GM23338 (cell line): ENCODE results near the gene MATN1. TPM values are rescaled to one million over a fixed set of nuclear protein-coding genes. Genes with fewer than 3 reads are reported as not detected.

Experiments used
- ATAC-seq: fragments of 200-7000 bp; cut with Tn5 transposase; 3 replicates; pipeline ENCODE4 v1.9.1; 2020
- DNase-seq: peaks from one replicate; pipeline ENCODE4 v3.0.0-alpha.2; 2015; ENCODE audit warnings: low spot score
- H2AFZ ChIP-seq: fragments of 200-600 bp; sonication (generic); 2 replicates; pipeline ENCODE4 v1.8.0; 2016; ENCODE audit warnings: antibody characterized with exemption, mild to moderate bottlenecking, moderate library complexity
- H3F3A ChIP-seq: fragments of 200-600 bp; sonication (generic); replicated peaks from 2 replicates; pipeline ENCODE4 v1.8.0; 2017; ENCODE audit warnings: antibody characterized with exemption, mixed run types, low read depth
- H3K27ac ChIP-seq: fragments of 200-600 bp; sonication (generic); 2 replicates; pipeline ENCODE4 v1.6.1; 2016; ENCODE audit warnings: low read depth
- H3K27me3 ChIP-seq: fragments of 200-600 bp; sonication (generic); 2 replicates; pipeline ENCODE4 v1.8.0; 2016; ENCODE audit warnings: mild to moderate bottlenecking, mixed run types, moderate library complexity; ENCODE audit not compliant: insufficient read depth
- H3K36me3 ChIP-seq: fragments of 200-600 bp; sonication (generic); 2 replicates; pipeline ENCODE4 v1.8.0; 2016; ENCODE audit warnings: mild to moderate bottlenecking; ENCODE audit not compliant: insufficient read depth
- H3K4me1 ChIP-seq: fragments of 200-600 bp; sonication (generic); 2 replicates; pipeline ENCODE4 v1.8.0; 2016; ENCODE audit warnings: mild to moderate bottlenecking, moderate library complexity; ENCODE audit not compliant: insufficient read depth
- H3K4me2 ChIP-seq: fragments of 200-600 bp; sonication (generic); 2 replicates; pipeline ENCODE4 v1.7.1; 2017; ENCODE audit warnings: mixed run types
- H3K4me3 ChIP-seq: fragments of 200-600 bp; sonication (generic); 2 replicates; pipeline ENCODE4 v1.6.1; 2016; ENCODE audit warnings: mixed run types
- H3K79me2 ChIP-seq: fragments of 200-600 bp; sonication (generic); replicated peaks from 2 replicates; pipeline ENCODE4 v1.8.0; 2017; ENCODE audit warnings: mild to moderate bottlenecking; ENCODE audit not compliant: insufficient read depth
- H3K9me2 ChIP-seq: fragments of 200-600 bp; sonication (generic); 2 replicates; pipeline ENCODE4 v1.8.0; 2017; ENCODE audit not compliant: insufficient read depth
- H4K20me1 ChIP-seq: fragments of 200-600 bp; sonication (generic); replicated peaks from 2 replicates; pipeline ENCODE4 v1.8.0; 2017; ENCODE audit warnings: mild to moderate bottlenecking; ENCODE audit not compliant: insufficient read depth
- H3K27ac Mint-ChIP-seq: 2 replicates; pipeline ENCODE4 v1.8.0; 2020; ENCODE audit warnings: inconsistent platforms, mild to moderate bottlenecking, moderate library complexity, mixed read lengths
- H3K27me3 Mint-ChIP-seq: 3 replicates; pipeline ENCODE4 v1.8.0; 2022; ENCODE audit warnings: low read depth, mild to moderate bottlenecking, moderate library complexity, mixed read lengths, inconsistent platforms; ENCODE audit not compliant: insufficient read depth, poor library complexity
- H3K36me3 Mint-ChIP-seq: 3 replicates; pipeline ENCODE4 v1.8.0; 2021; ENCODE audit warnings: low read depth, mild to moderate bottlenecking, inconsistent platforms, moderate library complexity, mixed read lengths
- H3K4me1 Mint-ChIP-seq: 3 replicates; pipeline ENCODE4 v1.8.0; 2020; ENCODE audit warnings: mild to moderate bottlenecking, inconsistent platforms, mixed read lengths
- H3K4me3 Mint-ChIP-seq: 3 replicates; pipeline ENCODE4 v1.8.0; 2021; ENCODE audit warnings: moderate library complexity, mild to moderate bottlenecking, inconsistent platforms, mixed read lengths
- H3K9me3 Mint-ChIP-seq: 3 replicates; pipeline ENCODE4 v1.8.0; 2020; ENCODE audit warnings: moderate library complexity, mild to moderate bottlenecking, inconsistent platforms, mixed read lengths
- CREB1 ChIP-seq: fragments of 250-450 bp; sonication (Bioruptor Pico); IDR thresholded peaks from 2 replicates; pipeline ENCODE4 v1.5.0; 2020; ENCODE audit warnings: low read depth, mild to moderate bottlenecking, moderate library complexity
- CTCF ChIP-seq, 2 experiments: fragments of 200-600 bp in 1 of 2; sonication (generic) in 1 of 2; conservative IDR thresholded peaks; 2 replicates each; pipeline versions ENCODE4 v1.5.1 to v1.6.1; 2016 to 2017; ENCODE audit warnings: antibody characterized with exemption in 2 of 2, low read depth in 2 of 2, mild to moderate bottlenecking in 2 of 2, moderate library complexity in 1 of 2
- ETS1 ChIP-seq: IDR thresholded peaks from 2 replicates; pipeline ENCODE4 v1.6.1; 2016; ENCODE audit warnings: antibody characterized with exemption
- EZH2 ChIP-seq: fragments of 200-600 bp; sonication (generic); IDR thresholded peaks from one replicate; pipeline ENCODE4 v1.8.0; 2017; ENCODE audit warnings: antibody characterized with exemption, mild to moderate bottlenecking, low read depth; ENCODE audit not compliant: unreplicated experiment
- EZH2phosphoT487 ChIP-seq: fragments of 200-600 bp; sonication (generic); IDR thresholded peaks from one replicate; pipeline ENCODE4 v1.8.1; 2018; ENCODE audit warnings: antibody characterized with exemption; ENCODE audit not compliant: unreplicated experiment
- NANOG ChIP-seq: IDR thresholded peaks from 2 replicates; pipeline ENCODE4 v1.6.1; 2016; ENCODE audit warnings: antibody characterized with exemption, borderline replicate concordance
- POLR2AphosphoS5 ChIP-seq: IDR thresholded peaks from 2 replicates; pipeline ENCODE4 v1.6.1; 2016; ENCODE audit warnings: antibody characterized with exemption, low read depth
- REST ChIP-seq: IDR thresholded peaks from one replicate; pipeline ENCODE4 v1.6.1; 2018; ENCODE audit warnings: antibody characterized with exemption; ENCODE audit not compliant: unreplicated experiment
- ZNF114 ChIP-seq: fragments of 250-450 bp; sonication (Bioruptor Pico); IDR thresholded peaks from 2 replicates; pipeline ENCODE4 v1.5.0; 2020; ENCODE audit warnings: mild to moderate bottlenecking, moderate library complexity
- polyA plus RNA-seq: library from polyadenylated mRNA; unstranded; fragments of >200 nt; fragmentation: Nextera tagmentation; extraction: Ambion mirVana; gene quantifications from 2 replicates; pipeline ENCODE4 v1.2.1, GENCODE V29; 2016
- total RNA-seq: library from RNA; depleted of rRNA; stranded (reverse); fragments of >200 nt; shearing (Covaris generic); gene quantifications from 2 replicates; pipeline ENCODE4 v1.2.3, GENCODE V29; 2014

MATN1 gene
- total and polyA plus RNA-seq, 2 experiments from 2014 or later: 0.08 to 0.31 TPM

GRCh38 chr1:30700528-30701257 is 22.7 kb downstream of the MATN1 start (continued):
- no peak for TF ChIP-seq REST
- TF ChIP-seq CREB1 (CRISPR knock-in tag): no peak
- TF ChIP-seq ZNF114 (CRISPR knock-in tag): no peak
- TF ChIP-seq POLR2AphosphoS5: no peak
- TF ChIP-seq NANOG: no peak
- TF ChIP-seq EZH2: no peak
- no peak for TF ChIP-seq EZH2phosphoT487
- TF ChIP-seq CTCF (conservative IDR thresholded peaks at IDR 0.05; ENCODE audit: low read depth in 2 of 2): no peak
- no peak for TF ChIP-seq ETS1

GRCh38 chr1:30699762-30700161 is 23.6 kb downstream of the MATN1 start:
- peaks cover 9% of the 10 kb centered on the region; the same call in 1 of the 2 replicates for H3K9me2 ChIP-seq
- Mint-ChIP-seq H3K4me3 (no peak overlapping the region), H3K27me3 (no peaks in the 10 kb centered on the region), H3K4me1 (peaks cover 4% of the 10 kb centered on the region; the same call in 1 of the 3 replicates), H3K27ac (no peak overlapping the region), H3K36me3 (no peaks in the 10 kb centered on the region), H3K9me3 (no peaks in the 10 kb centered on the region)
- H3F3A ChIP-seq: no peaks in the 10 kb centered on the region
- H3K4me3 ChIP-seq: no peak overlapping the region
- H4K20me1 ChIP-seq: no peaks in the 10 kb centered on the region
- H3K4me2 ChIP-seq: no peak overlapping the region
- H3K4me1 ChIP-seq: no peaks in the 10 kb centered on the region
- no peak for DNase-seq
- H3K79me2 ChIP-seq: no peaks in the 10 kb centered on the region
- no peaks in the 10 kb centered on the region for H3K27me3 ChIP-seq
- no peaks in the 10 kb centered on the region for H3K36me3 ChIP-seq
- no peak for ATAC-seq
- H3K27ac ChIP-seq: no peak overlapping the region
- no peak overlapping the region for H2AFZ ChIP-seq
- TF ChIP-seq CTCF (conservative IDR thresholded peaks at IDR 0.05; ENCODE audit: low read depth in 2 of 2): no peak
